ENCODE data around the gene DNAH11.
"Not testable (repeated sequence)": the region's sequence is repeated elsewhere in the genome, so short reads cannot be mapped to it uniquely, and the experiment has no call there.

The DNAH11 gene, protein sequence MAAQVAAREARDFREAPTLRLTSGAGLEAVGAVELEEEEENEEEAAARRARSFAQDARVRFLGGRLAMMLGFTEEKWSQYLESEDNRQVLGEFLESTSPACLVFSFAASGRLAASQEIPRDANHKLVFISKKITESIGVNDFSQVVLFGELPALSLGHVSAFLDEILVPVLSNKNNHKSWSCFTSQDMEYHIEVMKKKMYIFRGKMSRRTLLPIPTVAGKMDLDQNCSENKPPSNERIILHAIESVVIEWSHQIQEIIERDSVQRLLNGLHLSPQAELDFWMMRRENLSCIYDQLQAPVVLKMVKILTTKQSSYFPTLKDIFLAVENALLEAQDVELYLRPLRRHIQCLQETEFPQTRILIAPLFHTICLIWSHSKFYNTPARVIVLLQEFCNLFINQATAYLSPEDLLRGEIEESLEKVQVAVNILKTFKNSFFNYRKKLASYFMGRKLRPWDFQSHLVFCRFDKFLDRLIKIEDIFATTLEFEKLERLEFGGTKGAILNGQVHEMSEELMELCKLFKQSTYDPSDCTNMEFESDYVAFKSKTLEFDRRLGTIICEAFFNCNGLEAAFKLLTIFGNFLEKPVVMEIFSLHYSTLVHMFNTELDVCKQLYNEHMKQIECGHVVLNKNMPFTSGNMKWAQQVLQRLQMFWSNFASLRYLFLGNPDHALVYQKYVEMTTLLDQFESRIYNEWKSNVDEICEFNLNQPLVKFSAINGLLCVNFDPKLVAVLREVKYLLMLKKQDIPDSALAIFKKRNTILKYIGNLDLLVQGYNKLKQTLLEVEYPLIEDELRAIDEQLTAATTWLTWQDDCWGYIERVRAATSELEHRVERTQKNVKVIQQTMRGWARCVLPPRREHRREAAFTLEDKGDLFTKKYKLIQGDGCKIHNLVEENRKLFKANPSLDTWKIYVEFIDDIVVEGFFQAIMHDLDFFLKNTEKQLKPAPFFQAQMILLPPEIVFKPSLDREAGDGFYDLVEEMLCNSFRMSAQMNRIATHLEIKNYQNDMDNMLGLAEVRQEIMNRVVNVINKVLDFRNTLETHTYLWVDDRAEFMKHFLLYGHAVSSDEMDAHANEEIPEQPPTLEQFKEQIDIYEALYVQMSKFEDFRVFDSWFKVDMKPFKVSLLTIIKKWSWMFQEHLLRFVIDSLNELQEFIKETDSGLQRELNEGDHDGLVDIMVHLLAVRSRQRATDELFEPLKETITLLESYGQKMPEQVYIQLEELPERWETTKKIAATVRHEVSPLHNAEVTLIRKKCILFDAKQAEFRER (N-terminal part only)

GRCh38 chr7:21542891-21543527, at the start of gene DNAH11:
DNAH11 (plus strand) TSS chr7:21543039; CDS start chr7:21543246, 207 bp downstream.
- DNase-seq: peak in 2 of 56 donors; percentile 9 to 10

DNA sequence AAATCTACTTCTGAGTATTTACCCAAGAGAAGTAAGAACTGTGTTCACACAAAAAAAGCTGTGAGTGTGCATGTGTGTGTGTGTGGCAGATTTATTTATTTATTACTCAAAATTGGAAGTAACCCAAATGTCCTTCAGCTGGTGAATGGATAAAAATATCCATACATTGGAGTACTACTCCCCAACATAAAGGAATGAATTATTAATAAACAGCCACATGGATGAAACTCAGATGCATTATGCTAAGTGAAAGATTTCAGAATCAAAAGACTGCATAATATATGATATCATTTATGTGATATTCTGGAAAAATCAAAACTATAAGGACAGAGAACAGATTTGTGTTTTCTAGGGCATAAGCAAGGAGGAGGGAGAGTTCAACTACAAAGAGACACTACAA, 47.1 kb upstream of the DNAH11 start:
- no peak for DNase-seq

- no peak for DNase-seq
These were observed 45.8 kb upstream of the DNAH11 start for GRCh38 chr7:21497072-21497471.

GRCh38 chr7:21500117-21500832, 42.6 kb upstream of the DNAH11 start:
- DNase-seq: peak in 1 of 56 donors; percentile 15

- DNase-seq: no peak
These were observed 38.8 kb upstream of the DNAH11 start for GRCh38 chr7:21504021-21504420.

GRCh38 chr7:21507627-21508343, 35.1 kb upstream of the DNAH11 start:
- peak in 21 of 56 donors; percentile 1 to 66 (median 12) for DNase-seq

DNA sequence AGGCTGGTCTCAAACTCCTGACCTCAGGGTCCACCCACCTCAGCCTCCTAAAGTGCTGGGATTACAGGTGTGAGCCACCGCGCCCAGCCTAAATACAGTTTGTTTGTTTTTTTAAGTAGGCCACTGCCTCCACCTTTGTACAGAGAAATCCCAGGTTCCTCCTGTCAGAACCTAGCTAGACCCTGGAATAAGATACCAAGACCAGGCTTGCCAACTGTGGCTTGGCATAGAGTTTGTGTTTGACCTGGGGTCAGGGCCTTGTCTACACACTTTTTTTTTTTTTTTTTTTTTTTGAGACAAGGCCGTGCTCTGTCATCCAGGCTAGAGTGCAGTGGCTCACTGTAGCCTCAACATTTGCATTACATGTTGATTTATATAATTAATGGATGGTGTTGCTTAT, 34.3 kb upstream of the DNAH11 start:
- DNase-seq: no peak

- DNase-seq: no peak
These were observed 28.8 kb upstream of the DNAH11 start for GRCh38 chr7:21514062-21514461.

GRCh38 chr7:21524680-21525079, 18.2 kb upstream of the DNAH11 start:
- no peak for DNase-seq

DNA sequence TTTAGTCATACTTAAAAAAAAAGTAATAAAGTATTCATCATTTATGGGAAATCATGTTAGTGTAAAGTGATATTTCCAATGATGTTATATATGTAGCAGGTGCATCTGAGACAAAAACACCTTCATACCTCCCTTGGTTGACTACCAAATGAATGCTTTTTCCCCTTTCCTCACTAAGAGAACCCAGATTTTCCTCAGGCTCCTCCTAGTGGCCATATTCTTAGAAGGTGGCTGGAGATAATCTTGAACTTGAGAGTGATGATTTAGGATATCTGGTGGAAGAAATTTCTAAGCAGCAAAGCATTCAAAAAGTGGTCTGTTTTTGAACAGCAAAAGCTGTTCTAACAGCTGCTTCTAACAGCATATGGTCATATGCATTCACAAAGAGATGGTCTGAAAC, 16.8 kb upstream of the DNAH11 start:
- DNase-seq: no peak

- DNase-seq: no peak
These were observed 16.4 kb upstream of the DNAH11 start for GRCh38 chr7:21526448-21526847.

DNA sequence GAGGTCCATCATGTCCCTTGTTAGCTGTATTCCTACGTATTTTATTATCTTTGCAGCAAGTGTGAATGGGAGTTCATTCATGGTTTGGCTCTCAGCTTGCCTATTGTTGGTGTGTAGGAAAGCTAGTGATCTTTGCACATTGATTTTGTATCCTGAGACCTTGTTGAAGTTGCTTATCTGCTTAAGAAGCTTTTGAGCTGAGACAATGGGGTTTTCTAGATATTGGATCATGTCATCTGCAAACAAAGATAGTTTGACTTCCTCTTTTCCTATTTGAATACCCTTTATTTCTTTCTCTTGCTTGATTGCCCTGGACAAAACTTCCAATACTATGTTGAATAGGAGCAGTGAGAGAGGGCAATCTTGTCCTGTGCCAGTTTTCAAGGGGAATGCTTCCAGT, 10.4 kb upstream of the DNAH11 start:
- not testable (repeated sequence) for DNase-seq

- not testable (repeated sequence) for DNase-seq
These were observed 9.2 kb upstream of the DNAH11 start for GRCh38 chr7:21533646-21534045.

GRCh38 chr7:21536445-21537118, 6.3 kb upstream of the DNAH11 start:
- DNase-seq: not testable (repeated sequence)

- DNase-seq: no peak
These were observed 3.8 kb upstream of the DNAH11 start for GRCh38 chr7:21538936-21539495.

GRCh38 chr7:21543528-21544302, 876 bp downstream of the DNAH11 start:
- no peak for DNase-seq

DNA sequence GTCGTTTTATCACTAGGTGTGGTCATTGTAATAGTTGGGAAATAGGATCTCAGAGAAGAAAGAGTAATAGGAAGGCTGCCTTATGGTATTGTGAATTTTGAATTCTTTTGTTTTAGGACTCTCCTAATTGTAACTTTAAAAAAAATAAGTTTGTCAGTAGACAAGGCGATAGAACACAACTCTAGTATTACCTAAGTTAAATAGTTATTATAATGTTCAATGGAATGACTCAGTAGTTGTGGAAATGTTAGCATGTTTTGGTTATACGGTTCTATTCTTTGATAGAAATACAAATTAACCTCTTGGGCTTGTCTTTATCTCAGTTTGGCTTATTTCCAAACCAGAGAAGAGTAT, 1.4 kb downstream of the DNAH11 start:
- DNase-seq: no peak

GRCh38 chr7:21544715-21545114, 1.9 kb downstream of the DNAH11 start:
- no peak for DNase-seq

Data from amygdala (tissue), 56 donors.